ENCODE data around the gene ZNF441.

- TF ChIP-seq GABPA (IDR thresholded peaks at IDR 0.05 in 1 of 2, conservative IDR thresholded peaks at IDR 0.05 in 1 of 2) (peak in 1 of 2 donors; percentile 51), CTCF (IDR thresholded peaks at IDR 0.05; ENCODE audit: low read depth, low read length, missing input control) (no peak), YY1 (IDR thresholded peaks at IDR 0.05) (peak; percentile 83), EGR1 (IDR thresholded peaks at IDR 0.05; ENCODE audit: low read depth in 2 of 2) (no peak), MAX (IDR thresholded peaks at IDR 0.05) (no peak), JUND (IDR thresholded peaks at IDR 0.05) (no peak), SP1 (IDR thresholded peaks at IDR 0.05) (peak; percentile 86)
Observed at GRCh38 chr19:11814029-11814699, 47.4 kb downstream of the ZNF441 start, which contains the start of gene ZNF440.
